ENCODE data around the gene OVOL1. TPM values are rescaled to one million over a fixed set of nuclear protein-coding genes. Genes with fewer than 3 reads are reported as not detected.
"Not testable (repeated sequence)": the region's sequence is repeated elsewhere in the genome, so short reads cannot be mapped to it uniquely, and the experiment has no call there.

OVOL1 gene
- total RNA-seq, 4 donors from 2014 or later: 0.62 TPM; not detected in 3

GRCh38 chr11:65766535-65766934 lies 20.3 kb upstream of the OVOL1 start:
- H3K27ac ChIP-seq: no peak overlapping the region
- H3K9me3 ChIP-seq: no peaks in the 10 kb centered on the region
- no peaks in the 10 kb centered on the region for H3K27me3 ChIP-seq
- no peaks in the 10 kb centered on the region for H3K36me3 ChIP-seq
- ATAC-seq: no peak
- no peak for TF ChIP-seq POLR2AphosphoS5 (IDR thresholded peaks at IDR 0.05)
- TF ChIP-seq CTCF (IDR thresholded peaks at IDR 0.05): no peak
- no peak for TF ChIP-seq POLR2A (IDR thresholded peaks at IDR 0.05)
- no peak for TF ChIP-seq EP300 (IDR thresholded peaks at IDR 0.05)
- 55 to 61% methylated on average over 5 to 6 of the region's 7 CpGs for WGBS, 2 donors (ENCODE audit: low coverage in 1 of 2)
- H3K4me1 ChIP-seq: peaks cover 0 to 8% (median 3%) of the 10 kb centered on the region in 3 donors
- no peak overlapping the region for H3K4me3 ChIP-seq

- Histone ChIP-seq H3K36me3 (no peaks in the 10 kb centered on the region), H3K27ac (no peak overlapping the region), H3K4me3 (no peak overlapping the region), H3K4me1 (peaks cover 0 to 8% (median 3%) of the 10 kb centered on the region in 3 donors), H3K27me3 (no peaks in the 10 kb centered on the region), H3K9me3 (no peaks in the 10 kb centered on the region)
- 64 to 90% methylated on average over 9 to 10 of the region's 10 CpGs for WGBS, 2 donors (ENCODE audit: low coverage in 1 of 2)
- ATAC-seq: no peak
- TF ChIP-seq EP300 (IDR thresholded peaks at IDR 0.05) (no peak), CTCF (IDR thresholded peaks at IDR 0.05) (no peak), POLR2A (IDR thresholded peaks at IDR 0.05) (no peak), POLR2AphosphoS5 (IDR thresholded peaks at IDR 0.05) (no peak)
These were observed 19.5 kb upstream of the OVOL1 start for GRCh38 chr11:65767406-65767805.

GRCh38 chr11:65767806-65768205 lies 19.1 kb upstream of the OVOL1 start:
- H3K4me1 ChIP-seq, H3K27ac ChIP-seq, H3K36me3 ChIP-seq, H3K4me3 ChIP-seq, H3K27me3 ChIP-seq, H3K9me3 ChIP-seq, ATAC-seq: not testable (repeated sequence)
- WGBS, 2 donors (ENCODE audit: low coverage in 1 of 2): 79 to 92% methylated on average over 3 to 5 of the region's 5 CpGs

- Histone ChIP-seq H3K36me3 (no peaks in the 10 kb centered on the region), H3K27ac (no peak overlapping the region), H3K4me3 (no peak overlapping the region), H3K27me3 (no peaks in the 10 kb centered on the region), H3K9me3 (no peaks in the 10 kb centered on the region), H3K4me1 (peaks cover 0 to 27% (median 3%) of the 10 kb centered on the region in 3 donors)
- TF ChIP-seq CTCF (IDR thresholded peaks at IDR 0.05) (no peak), POLR2AphosphoS5 (IDR thresholded peaks at IDR 0.05) (no peak), EP300 (IDR thresholded peaks at IDR 0.05) (no peak), POLR2A (IDR thresholded peaks at IDR 0.05) (no peak)
- 83% methylated on average over 4 to 9 of the region's 12 CpGs for WGBS, 2 donors (ENCODE audit: low coverage in 1 of 2)
- ATAC-seq: no peak
These were observed 15.8 kb upstream of the OVOL1 start for GRCh38 chr11:65770951-65771567.

- Histone ChIP-seq H3K4me3 (no peak overlapping the region), H3K9me3 (no peaks in the 10 kb centered on the region), H3K4me1 (peaks cover 0 to 28% (median 3%) of the 10 kb centered on the region in 3 donors), H3K27me3 (no peaks in the 10 kb centered on the region), H3K27ac (no peak overlapping the region), H3K36me3 (peaks cover 0 to 4% of the 10 kb centered on the region in 2 donors)
- 49 to 63% methylated on average over 3 to 4 of the region's 6 CpGs for WGBS, 2 donors (ENCODE audit: low coverage in 1 of 2)
- ATAC-seq: no peak
- TF ChIP-seq EP300 (IDR thresholded peaks at IDR 0.05): no peak
These were observed 15.2 kb upstream of the OVOL1 start for GRCh38 chr11:65771589-65772112.

GRCh38 chr11:65773784-65774411 lies 13.0 kb upstream of the OVOL1 start:
- Histone ChIP-seq H3K9me3 (no peaks in the 10 kb centered on the region), H3K4me3 (no peak overlapping the region), H3K4me1 (peaks cover 0 to 51% (median 7%) of the 10 kb centered on the region in 3 donors), H3K27me3 (no peaks in the 10 kb centered on the region), H3K27ac (no peak overlapping the region), H3K36me3 (peaks cover 0 to 27% of the 10 kb centered on the region in 2 donors)
- TF ChIP-seq POLR2A (IDR thresholded peaks at IDR 0.05) (no peak), EP300 (IDR thresholded peaks at IDR 0.05) (no peak), POLR2AphosphoS5 (IDR thresholded peaks at IDR 0.05) (no peak), CTCF (IDR thresholded peaks at IDR 0.05) (no peak)
- WGBS, 2 donors (ENCODE audit: low coverage in 1 of 2): 54 to 72% methylated on average over 7 to 8 of the region's 8 CpGs
- ATAC-seq: no peak

Measured in gastroesophageal sphincter (tissue), 4 donors.